Esophagus muscularis mucosa (tissue), 4 donors: Measurements from ENCODE around the gene ZNF467. TPM values are rescaled to one million over a fixed set of nuclear protein-coding genes. Genes with fewer than 3 reads are reported as not detected.

Experiments used
- DNase-seq: peaks from one replicate; pipeline ENCODE4 v3.0.0-alpha.2; 2017; ENCODE audit errors: extremely low spot score
- H3K27ac ChIP-seq, 4 donors: fragments of 200-600 bp; sonication (generic); replicated peaks in 1 of 4; 1 replicate in 3 of 4; 2 replicates in 1 of 4; pipeline ENCODE4 v1.5.1; 2016 to 2019; ENCODE audit warnings: mild to moderate bottlenecking in 1 of 4
- H3K27me3 ChIP-seq, 4 donors: fragments of 200-600 bp; sonication (generic); one replicate each; pipeline versions ENCODE4 v1.5.1 to v1.6.0; 2016 to 2019
- H3K36me3 ChIP-seq, 4 donors: fragments of 200-600 bp; sonication (generic); one replicate each; pipeline ENCODE4 v1.5.1; 2016 to 2019
- H3K4me1 ChIP-seq, 4 donors: fragments of 200-600 bp; sonication (generic); one replicate each; pipeline ENCODE4 v1.5.1; 2016 to 2019
- H3K4me3 ChIP-seq, 4 donors: fragments of 200-600 bp; sonication (generic); 1 replicate in 2 of 4; 2 replicates in 2 of 4; pipeline ENCODE4 v1.5.1; 2016 to 2019; ENCODE audit warnings: mild to moderate bottlenecking in 4 of 4, moderate library complexity in 1 of 4
- H3K9me3 ChIP-seq, 4 donors: fragments of 200-600 bp; sonication (generic); 1 replicate in 3 of 4; 2 replicates in 1 of 4; pipeline ENCODE4 v1.5.1; 2016 to 2019
- EP300 ChIP-seq: sonication (generic); formaldehyde crosslinking; IDR thresholded peaks from one replicate; pipeline ENCODE4 v1.6.1; 2017; ENCODE audit warnings: antibody characterized with exemption
- POLR2A ChIP-seq: fragments of 450-650 bp; IDR thresholded peaks from one replicate; pipeline ENCODE4 v1.6.1; 2017; ENCODE audit warnings: antibody characterized with exemption, moderate library complexity, mild to moderate bottlenecking, low read depth
- POLR2AphosphoS5 ChIP-seq, 2 donors: sonication (generic); formaldehyde crosslinking; IDR thresholded peaks; one replicate each; pipeline ENCODE4 v1.6.1; 2017; ENCODE audit warnings: antibody characterized with exemption in 2 of 2
- WGBS: methylation state at CpG from one replicate; pipeline ENCODE4 v1.1.5; 2018; 5-methylcytosine and 5-hydroxymethylcytosine counted together
- intact Hi-C: fragments of 100-400 bp; cut with DNase I; formaldehyde crosslinking; loops from one replicate; pipeline ENCODE4 v1.15.1; 2023
- total RNA-seq, 4 donors: library from RNA; depleted of rRNA; stranded (reverse); fragments of >200 nt; gene quantifications; one replicate each; pipeline versions ENCODE4 v1.1.0 to v1.2.1, GENCODE V29; 2016
- TF ChIP-seq, protein P1 (sequence below), 3 experiments: fragments of 200-600 bp in 2 of 3; fragments of 450-650 bp in 1 of 3; sonication (generic) in 2 of 3; IDR thresholded peaks; one replicate each; pipeline ENCODE4 v1.5.1; 2017 to 2019; ENCODE audit warnings: antibody characterized with exemption in 3 of 3, mild to moderate bottlenecking in 2 of 3, moderate library complexity in 1 of 3

The ZNF467 gene
- total RNA-seq, 4 donors from 2014 or later: 10.3 to 12.4 (median 11.0) TPM

DNA sequence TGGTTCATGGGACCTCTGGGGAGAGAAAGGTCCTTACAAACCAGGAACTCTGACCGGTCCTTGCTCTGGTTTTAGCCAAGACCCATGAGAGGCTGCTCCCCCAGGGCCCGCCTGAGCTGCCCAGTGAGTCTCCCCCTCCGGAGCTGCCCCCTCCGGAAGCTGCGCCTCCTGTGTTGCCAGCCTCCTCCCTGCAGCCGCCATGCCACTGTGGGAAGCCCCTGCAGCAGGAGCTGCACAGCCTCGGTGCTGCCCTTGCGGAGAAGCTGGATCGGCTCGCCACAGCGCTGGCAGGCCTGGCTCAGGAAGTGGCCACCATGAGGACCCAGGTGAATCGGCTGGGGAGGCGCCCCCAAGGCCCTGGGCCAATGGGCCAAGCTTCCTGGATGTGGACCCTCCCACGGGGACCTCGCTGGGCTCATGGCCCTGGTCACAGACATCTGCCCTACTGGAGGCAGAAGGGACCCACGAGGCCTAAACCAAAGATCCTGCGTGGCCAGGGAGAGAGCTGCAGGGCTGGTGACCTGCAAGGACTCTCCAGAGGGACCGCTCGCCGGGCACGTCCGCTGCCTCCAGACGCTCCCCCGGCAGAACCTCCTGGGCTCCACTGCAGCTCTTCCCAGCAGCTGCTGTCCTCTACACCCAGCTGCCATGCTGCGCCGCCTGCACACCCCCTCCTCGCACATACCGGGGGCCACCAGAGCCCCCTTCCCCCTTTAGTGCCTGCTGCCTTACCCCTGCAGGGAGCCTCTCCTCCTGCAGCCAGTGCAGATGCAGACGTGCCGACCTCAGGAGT, 40.1 kb downstream of the ZNF467 start:
- Histone ChIP-seq H3K36me3 (peaks cover 29 to 63% (median 59%) of the 10 kb centered on the region in 4 donors), H3K4me1 (peaks cover 0 to 6% (median 2%) of the 10 kb centered on the region in 4 donors), H3K4me3 (no peak overlapping the region), H3K9me3 (no peaks in the 10 kb centered on the region), H3K27ac (no peak overlapping the region), H3K27me3 (peaks cover 0 to 17% (median 0%) of the 10 kb centered on the region in 4 donors)
- intact Hi-C loops: no loop called here
- WGBS: 87% methylated on average over 17 of the region's 30 CpGs
- TF ChIP-seq, protein P1, sequence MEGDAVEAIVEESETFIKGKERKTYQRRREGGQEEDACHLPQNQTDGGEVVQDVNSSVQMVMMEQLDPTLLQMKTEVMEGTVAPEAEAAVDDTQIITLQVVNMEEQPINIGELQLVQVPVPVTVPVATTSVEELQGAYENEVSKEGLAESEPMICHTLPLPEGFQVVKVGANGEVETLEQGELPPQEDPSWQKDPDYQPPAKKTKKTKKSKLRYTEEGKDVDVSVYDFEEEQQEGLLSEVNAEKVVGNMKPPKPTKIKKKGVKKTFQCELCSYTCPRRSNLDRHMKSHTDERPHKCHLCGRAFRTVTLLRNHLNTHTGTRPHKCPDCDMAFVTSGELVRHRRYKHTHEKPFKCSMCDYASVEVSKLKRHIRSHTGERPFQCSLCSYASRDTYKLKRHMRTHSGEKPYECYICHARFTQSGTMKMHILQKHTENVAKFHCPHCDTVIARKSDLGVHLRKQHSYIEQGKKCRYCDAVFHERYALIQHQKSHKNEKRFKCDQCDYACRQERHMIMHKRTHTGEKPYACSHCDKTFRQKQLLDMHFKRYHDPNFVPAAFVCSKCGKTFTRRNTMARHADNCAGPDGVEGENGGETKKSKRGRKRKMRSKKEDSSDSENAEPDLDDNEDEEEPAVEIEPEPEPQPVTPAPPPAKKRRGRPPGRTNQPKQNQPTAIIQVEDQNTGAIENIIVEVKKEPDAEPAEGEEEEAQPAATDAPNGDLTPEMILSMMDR (IDR thresholded peaks at IDR 0.05): no peak
- TF ChIP-seq EP300: no peak
- TF ChIP-seq POLR2A: no peak
- TF ChIP-seq POLR2AphosphoS5 (IDR thresholded peaks at IDR 0.05): no peak
- DNase-seq: no peak

DNA sequence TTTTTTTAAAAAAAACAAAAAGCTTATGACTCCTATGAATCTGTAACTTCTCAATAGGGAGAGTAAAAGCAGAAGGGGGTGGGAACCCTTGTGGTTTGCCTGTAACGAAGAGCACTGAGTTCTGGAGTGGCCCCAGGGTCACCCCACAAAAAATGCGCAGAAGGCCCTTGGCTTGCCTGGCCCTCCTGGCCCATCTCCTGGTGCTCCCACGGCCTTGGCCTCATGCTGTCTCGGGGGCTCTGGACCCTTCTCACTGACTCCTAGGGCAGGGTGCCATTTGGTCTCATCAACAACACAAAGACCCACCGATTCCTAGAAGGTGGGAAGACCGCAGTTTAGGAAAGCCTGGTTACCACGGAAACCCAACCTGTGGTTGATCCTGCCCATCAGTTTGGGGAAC, 40.8 kb downstream of the ZNF467 start:
- DNase-seq: no peak
- peaks cover 0 to 15% (median 0%) of the 10 kb centered on the region in 4 donors for H3K27me3 ChIP-seq

DNA sequence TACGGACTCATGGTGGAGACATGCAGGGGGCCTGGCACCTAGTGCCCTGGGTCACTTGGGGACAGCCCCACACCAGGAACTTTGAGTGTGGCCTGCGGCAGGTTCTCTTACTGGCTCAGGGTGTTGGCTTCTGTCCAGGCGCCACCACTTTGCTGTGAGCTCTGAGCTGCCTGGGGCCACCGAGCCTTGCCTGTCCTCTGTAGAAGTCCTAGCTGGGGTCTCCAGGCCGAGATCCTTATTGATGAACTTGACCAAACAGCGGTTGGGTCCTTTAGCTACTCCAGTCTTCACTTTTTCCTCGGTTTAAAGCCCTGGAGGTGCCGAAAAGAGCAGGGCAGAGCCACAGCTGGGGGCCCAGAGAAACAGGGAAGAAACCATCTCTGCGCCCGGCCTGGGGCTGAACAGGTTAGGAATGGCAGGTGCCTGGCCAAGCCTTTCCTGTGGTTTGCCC, 41.3 kb downstream of the ZNF467 start:
- Histone ChIP-seq H3K36me3 (peaks cover 37 to 75% (median 71%) of the 10 kb centered on the region in 4 donors), H3K27me3 (peaks cover 0 to 11% (median 0%) of the 10 kb centered on the region in 4 donors), H3K27ac (no peak overlapping the region), H3K4me3 (no peak overlapping the region), H3K9me3 (no peaks in the 10 kb centered on the region), H3K4me1 (peaks cover 0 to 15% (median 7%) of the 10 kb centered on the region in 4 donors)
- intact Hi-C loops: no loop called here
- WGBS: 92% methylated on average over 9 of the region's 10 CpGs
- DNase-seq: no peak
- TF ChIP-seq POLR2A: no peak
- TF ChIP-seq, protein P1 (IDR thresholded peaks at IDR 0.05): no peak
- TF ChIP-seq EP300: no peak

More for the DNA sequence above, 40.8 kb downstream of the ZNF467 start:
- no peak for TF ChIP-seq EP300
- TF ChIP-seq POLR2A: no peak
- Histone ChIP-seq H3K27ac (no peak overlapping the region), H3K36me3 (peaks cover 34 to 71% (median 66%) of the 10 kb centered on the region in 4 donors), H3K4me3 (no peak overlapping the region), H3K4me1 (peaks cover 0 to 10% (median 4%) of the 10 kb centered on the region in 4 donors), H3K9me3 (no peaks in the 10 kb centered on the region)
- 90% methylated on average over 7 of the region's 7 CpGs for WGBS
- intact Hi-C loops: no loop called here

DNA sequence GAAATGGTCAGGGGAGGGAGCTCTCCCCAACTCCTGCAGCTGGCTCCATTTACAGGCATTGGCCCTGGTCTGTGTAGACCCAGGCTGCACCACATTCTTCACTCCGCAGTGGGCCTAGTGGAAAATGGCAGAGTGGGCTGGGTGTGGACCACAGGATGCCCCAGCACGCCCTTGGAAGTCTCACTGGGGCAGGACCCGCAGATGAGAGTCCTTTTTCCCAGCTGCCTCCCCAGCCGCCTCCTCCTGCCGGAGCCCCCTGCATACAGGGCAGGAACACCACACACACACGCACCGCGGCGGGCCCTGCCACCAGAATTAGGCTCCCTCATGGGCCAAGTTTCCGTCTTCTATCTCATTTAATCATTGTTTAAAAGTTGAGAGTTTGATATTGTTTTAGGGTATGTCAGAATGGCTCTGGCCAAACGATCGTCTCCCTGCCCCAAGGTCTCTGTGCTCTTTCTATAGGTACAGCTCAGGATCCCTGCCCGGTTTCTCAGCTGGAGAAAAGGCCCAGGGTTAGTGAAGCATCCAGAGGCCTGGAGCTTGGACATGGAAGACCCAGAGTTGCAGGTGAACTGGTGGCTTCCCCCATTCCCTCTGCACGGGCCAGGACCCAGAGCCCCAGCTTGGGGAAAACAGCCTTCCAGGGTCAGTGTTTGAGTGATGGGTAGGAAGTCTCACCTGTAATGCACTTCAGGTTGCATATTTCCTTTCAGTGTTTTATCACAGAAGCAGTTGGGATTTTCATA, 42.0 kb downstream of the ZNF467 start:
- H3K27me3 ChIP-seq: peaks cover 0 to 5% (median 0%) of the 10 kb centered on the region in 4 donors
- WGBS: 90% methylated on average over 14 of the region's 14 CpGs
- no peaks in the 10 kb centered on the region for H3K9me3 ChIP-seq
- H3K4me1 ChIP-seq: peaks cover 0 to 17% (median 7%) of the 10 kb centered on the region in 4 donors
- H3K4me3 ChIP-seq: no peak overlapping the region
- intact Hi-C loops: no loop called here
- H3K36me3 ChIP-seq: peaks cover 37 to 83% (median 78%) of the 10 kb centered on the region in 4 donors
- DNase-seq: no peak
- TF ChIP-seq, protein P1 (IDR thresholded peaks at IDR 0.05): no peak
- TF ChIP-seq EP300 (no peak), POLR2AphosphoS5 (IDR thresholded peaks at IDR 0.05) (no peak), POLR2A (no peak)
- no peak overlapping the region for H3K27ac ChIP-seq
